RWPE1 (cell line): ENCODE measurements around the gene HACD2.

Source experiments
- CTCF ChIA-PET: fragments of 350-600 bp; sonication (Branson Sonifier 250); formaldehyde crosslinking; extraction: SDS; loops from one replicate; lab custom pipeline; 2021; lab: Yijun Ruan, JAX
- POLR2A ChIA-PET: fragments of 400-600 bp; formaldehyde crosslinking; extraction: SDS; loops from one replicate; lab custom pipeline; 2020; ENCODE audit warnings: antibody characterized with exemption; ENCODE audit not compliant: low non-redundant PET; lab: Yijun Ruan, JAX
- DNase-seq: peaks from one replicate; pipeline ENCODE4 v3.0.0; 2012; ENCODE audit warnings: low spot score
- H3K27ac ChIP-seq: fragments of 450-650 bp; 2 replicates; pipeline ENCODE4 v1.5.1; 2017
- TF ChIP-seq, protein P1 (sequence below): fragments of 450-650 bp; conservative IDR thresholded peaks from 2 replicates; pipeline ENCODE4 v1.5.1; 2017; ENCODE audit warnings: low read depth, mild to moderate bottlenecking

The HACD2 gene

DNA sequence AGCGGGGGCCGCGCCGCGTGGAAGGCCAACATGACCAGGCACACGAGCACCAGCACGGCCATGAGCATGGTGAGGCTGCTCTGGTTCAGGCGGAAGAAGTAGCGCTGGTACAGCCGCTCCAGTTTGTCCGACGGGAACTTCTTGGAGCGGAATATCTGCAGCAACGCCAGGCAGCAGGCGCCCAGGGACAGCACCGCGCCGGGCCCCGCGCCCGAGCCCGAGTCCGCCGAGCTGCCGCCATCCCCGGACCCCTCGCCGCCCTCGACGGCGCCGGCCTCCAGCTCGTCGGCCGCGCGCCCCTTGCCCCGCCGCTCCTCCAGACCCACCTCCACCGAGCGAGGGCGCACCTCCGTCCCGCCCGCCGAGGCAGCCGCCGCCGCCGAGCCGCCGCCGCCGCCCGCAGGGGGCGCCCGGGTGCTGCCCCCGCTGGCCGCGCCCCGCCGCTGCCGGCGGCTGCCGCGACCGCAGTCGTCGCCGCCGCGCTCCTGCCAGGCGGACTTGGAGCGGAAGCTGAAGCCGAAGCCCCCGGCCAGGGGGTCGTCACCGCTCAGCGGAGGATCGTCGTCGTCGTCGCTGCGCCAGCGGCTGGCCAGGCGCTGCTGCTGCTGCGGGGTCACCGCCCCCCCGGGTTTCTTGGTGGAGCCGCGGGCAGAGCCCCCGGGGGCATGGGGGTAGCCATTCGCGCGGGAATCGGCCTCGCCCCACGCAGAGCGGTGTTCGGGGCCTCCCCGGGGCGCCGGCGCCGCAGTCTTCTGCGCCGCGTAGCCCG is 136.9 kb downstream of the HACD2 start:
- CTCF ChIA-PET: interaction anchor here (0.5 kb wide), 1 partner anchor 126 kb away, joined by 3 read pairs; no protein-coding TSS in a partner anchor
- POLR2A ChIA-PET: no interaction called here
- no peak for DNase-seq
- no peak overlapping the region for H3K27ac ChIP-seq
- TF ChIP-seq, protein P1, sequence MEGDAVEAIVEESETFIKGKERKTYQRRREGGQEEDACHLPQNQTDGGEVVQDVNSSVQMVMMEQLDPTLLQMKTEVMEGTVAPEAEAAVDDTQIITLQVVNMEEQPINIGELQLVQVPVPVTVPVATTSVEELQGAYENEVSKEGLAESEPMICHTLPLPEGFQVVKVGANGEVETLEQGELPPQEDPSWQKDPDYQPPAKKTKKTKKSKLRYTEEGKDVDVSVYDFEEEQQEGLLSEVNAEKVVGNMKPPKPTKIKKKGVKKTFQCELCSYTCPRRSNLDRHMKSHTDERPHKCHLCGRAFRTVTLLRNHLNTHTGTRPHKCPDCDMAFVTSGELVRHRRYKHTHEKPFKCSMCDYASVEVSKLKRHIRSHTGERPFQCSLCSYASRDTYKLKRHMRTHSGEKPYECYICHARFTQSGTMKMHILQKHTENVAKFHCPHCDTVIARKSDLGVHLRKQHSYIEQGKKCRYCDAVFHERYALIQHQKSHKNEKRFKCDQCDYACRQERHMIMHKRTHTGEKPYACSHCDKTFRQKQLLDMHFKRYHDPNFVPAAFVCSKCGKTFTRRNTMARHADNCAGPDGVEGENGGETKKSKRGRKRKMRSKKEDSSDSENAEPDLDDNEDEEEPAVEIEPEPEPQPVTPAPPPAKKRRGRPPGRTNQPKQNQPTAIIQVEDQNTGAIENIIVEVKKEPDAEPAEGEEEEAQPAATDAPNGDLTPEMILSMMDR: no peak

- ChIA-PET POLR2A (no interaction called here), CTCF (interaction anchor here (0.6 to 0.7 kb wide), 2 partner anchors 9 to 440 kb away, joined by 3 read pairs; no protein-coding TSS in a partner anchor)
- DNase-seq: no peak
- TF ChIP-seq, protein P1: no peak
- H3K27ac ChIP-seq: no peak overlapping the region
Observed at GRCh38 chr3:123447416-123447748, 137.5 kb downstream of the HACD2 start.

DNA sequence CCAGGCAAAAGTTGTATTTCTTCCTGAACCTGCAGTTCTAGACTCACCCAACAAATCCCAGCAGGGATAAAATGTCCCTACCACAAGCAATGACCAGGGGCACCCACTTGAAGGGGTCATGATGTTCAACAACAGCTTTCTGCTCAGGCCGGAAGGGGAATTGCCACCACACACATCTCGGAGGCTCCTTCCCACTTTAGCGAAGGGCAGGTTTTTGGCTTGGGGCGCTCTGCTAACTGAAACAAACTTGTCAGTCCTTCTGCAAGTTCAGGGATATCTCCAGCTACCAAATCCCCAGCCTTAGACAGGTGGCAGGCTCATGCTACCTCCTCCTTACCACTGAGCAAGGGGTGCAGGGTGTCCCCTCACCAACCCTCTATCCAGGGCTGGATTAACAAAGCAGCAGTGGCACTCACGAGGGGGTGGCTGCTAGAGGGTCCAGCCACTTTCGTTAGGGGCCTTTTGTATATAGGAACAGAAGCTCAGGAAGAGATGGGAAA is 138.2 kb downstream of the HACD2 start:
- TF ChIP-seq, protein P1: no peak
- POLR2A ChIA-PET: no interaction called here
- no peak overlapping the region for H3K27ac ChIP-seq
- DNase-seq: no peak
- CTCF ChIA-PET: interaction anchor here (0.6 to 1.1 kb wide), 4 partner anchors 10 to 441 kb away, joined by 3 to 4 read pairs (median 3); no protein-coding TSS in a partner anchor

GRCh38 chr3:123446210-123446609 is 138.6 kb downstream of the HACD2 start:
- H3K27ac ChIP-seq: no peak overlapping the region
- CTCF ChIA-PET: interaction anchor here (0.7 to 1.1 kb wide), 2 partner anchors 44 to 117 kb away, joined by 3 to 4 read pairs; no protein-coding TSS in a partner anchor
- POLR2A ChIA-PET: no interaction called here
- DNase-seq: no peak
- TF ChIP-seq, protein P1: no peak

DNA sequence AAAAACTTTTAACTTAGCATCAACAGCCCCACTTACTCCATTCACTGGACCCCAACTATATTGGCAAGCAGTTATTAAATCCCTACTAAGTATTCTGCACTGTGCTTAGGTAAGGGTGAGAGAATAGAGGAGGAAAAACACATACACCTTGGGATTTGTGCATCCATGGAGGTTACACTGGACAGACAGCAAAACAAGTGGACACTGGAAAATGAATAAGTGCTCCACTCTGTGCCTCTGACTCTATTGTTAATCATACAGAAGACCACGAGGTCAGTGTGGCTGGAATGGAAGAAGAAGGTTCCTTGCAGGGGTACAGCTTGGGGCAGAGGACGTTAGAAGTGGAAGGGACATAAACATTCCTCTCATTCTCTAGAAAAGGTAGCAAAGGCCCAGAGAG is 139.2 kb downstream of the HACD2 start:
- ChIA-PET POLR2A (no interaction called here), CTCF (interaction anchor here (0.6 to 1.1 kb wide), 2 partner anchors 63 to 117 kb away, joined by 3 read pairs; no protein-coding TSS in a partner anchor)
- H3K27ac ChIP-seq: no peak overlapping the region
- no peak for DNase-seq
- TF ChIP-seq, protein P1: no peak

DNA sequence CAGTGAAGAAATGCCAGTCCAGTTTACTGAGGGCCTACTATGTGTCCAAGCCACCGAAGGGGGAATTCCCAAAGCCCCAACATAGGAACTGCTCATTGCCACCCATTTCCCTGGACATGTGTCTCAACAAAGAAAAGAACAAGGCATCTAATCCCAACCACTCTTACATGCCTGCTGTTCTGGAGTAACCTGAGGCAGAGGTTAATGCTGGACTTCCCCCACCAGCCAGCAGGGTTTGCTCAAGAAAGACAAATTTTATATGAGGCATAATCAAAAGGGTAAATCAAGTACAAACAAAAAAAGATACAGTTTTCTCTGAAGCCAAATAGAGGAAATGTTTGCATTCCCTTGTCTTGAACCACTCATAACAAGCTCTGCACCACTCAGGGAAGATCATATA is 140.1 kb downstream of the HACD2 start:
- ChIA-PET POLR2A (no interaction called here), CTCF (interaction anchor here (0.5 kb wide), 1 partner anchor 1008 kb away, joined by 4 read pairs; no protein-coding TSS in a partner anchor)
- TF ChIP-seq, protein P1: no peak
- H3K27ac ChIP-seq: no peak overlapping the region
- no peak for DNase-seq
